ENCODE measurements around the gene MEGF6. TPM values are rescaled to one million over a fixed set of nuclear protein-coding genes. Genes with fewer than 3 reads are reported as not detected.

Gene MEGF6
- total RNA-seq, 1 donor from 2014 or later = 5.3 TPM

DNA sequence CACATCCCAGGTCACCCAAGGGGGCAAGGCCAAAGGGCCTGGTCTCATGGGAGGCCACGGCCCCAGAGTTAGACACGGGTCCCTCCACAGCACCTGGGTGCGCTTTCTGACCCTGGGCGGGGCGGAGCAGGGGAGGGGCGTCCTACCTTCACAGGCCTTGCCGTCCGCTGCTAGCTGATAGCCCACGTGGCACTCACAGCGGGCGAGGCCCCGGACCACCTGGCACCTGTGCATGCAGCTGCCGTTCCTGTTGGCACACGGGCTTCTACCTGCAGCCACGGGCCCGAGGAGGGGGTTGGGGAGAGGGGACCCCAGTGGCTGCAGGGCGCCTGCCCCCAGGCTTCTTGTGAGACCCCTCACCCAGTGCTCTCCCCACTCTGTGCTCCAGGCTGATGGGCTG, 96.9 kb downstream of the MEGF6 start:
- DNase-seq (ENCODE audit: low spot score in 2 of 2) (no peak), FAIRE-seq (no peak)

DNA sequence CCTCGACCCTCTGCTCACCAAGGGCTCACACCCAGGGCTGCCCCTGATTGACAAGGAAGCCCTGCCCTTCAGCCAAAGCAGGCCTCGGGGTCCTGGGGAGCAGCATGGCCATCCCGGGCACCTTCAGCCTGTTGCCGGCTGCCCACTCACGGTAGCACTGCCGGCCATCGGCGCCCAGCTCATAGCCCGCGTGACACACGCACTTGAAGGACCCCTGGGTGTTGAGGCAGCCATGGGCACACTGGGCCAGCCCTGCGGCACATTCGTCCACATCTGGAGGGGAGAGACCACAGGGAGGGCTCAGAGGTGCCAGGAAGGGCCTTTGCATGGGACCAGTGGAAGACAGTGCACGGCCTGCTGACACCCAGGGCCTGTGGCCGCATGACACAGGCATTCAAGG, 99.5 kb downstream of the MEGF6 start:
- FAIRE-seq = no peak

DNA sequence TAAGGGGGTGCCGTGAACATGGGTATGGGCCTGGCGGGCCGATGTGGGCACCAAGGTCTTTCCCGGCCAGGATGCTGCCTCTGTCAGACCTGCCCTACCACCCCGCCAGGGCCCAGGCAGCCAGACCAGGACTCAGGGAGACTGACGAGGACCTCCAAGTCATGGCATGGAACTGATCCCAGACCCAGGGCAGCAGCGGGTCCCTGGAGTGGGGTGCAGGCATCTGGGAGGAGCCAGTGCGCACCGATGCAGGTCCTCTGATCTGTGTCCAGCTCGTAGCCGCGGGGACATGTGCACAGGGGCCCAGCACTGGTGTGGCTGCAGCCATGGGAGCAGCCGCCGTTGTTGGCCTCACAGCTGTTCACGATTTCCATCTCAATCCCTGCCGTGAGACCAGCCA, 100.0 kb downstream of the MEGF6 start:
- no peak for DNase-seq (ENCODE audit: low spot score in 2 of 2)
- FAIRE-seq = no peak

More for the DNA sequence above, 99.5 kb downstream of the MEGF6 start:
- no peak for DNase-seq (ENCODE audit: low spot score in 2 of 2)

DNA sequence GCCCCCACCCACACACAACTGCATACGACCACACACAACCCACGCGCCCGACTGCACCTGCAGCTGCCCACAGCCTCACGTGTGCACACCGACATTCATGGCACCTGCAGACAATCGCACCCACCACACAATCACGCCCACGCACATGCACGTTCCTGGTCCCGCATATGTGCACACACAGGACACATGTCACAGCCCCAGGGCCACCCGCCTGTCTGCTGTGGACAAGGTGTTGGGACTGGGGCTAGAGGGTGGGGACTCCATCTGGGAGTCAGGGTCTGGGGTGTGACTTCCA, 100.4 kb downstream of the MEGF6 start:
- DNase-seq (ENCODE audit: low spot score in 2 of 2) = no peak
- FAIRE-seq = no peak

DNA sequence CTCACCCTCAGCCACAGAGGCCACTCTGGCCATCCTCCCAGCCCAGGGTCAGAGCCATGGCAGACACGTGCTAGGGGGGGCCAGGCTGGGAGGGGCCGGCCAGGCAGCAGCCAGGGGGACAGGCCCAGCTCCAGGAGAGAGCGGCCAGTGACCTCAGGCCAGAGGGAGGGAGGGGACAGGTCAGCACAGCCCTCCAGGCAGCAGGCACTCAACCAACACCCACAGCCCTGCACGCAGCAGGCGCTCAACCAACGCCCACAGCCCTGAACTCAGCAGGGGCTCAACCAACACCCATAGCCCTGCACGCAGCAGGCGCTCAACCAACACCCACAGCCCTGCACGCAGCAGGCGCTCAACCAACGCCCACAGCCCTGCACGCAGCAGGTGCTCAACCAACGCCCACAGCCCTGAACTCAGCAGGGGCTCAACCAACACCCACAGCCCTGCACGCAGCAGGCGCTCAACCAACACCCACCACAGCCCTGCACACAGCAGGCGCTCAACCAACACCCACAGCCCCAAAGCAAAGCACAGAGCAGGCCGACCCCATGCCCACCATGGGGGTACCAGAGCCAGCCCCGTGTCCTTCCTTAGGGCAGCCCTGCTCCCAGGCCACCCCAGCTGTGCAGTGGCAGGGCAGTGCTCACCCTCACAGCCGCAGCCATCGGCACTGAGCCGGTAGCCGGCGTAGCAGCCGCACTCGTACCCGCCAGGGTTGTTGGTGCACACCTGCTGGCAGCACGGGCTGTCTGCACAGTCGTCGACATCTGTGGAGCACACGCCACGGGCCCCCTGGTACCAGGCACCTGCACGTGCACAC, 101.0 kb downstream of the MEGF6 start:
- FAIRE-seq (no peak), DNase-seq (ENCODE audit: low spot score in 2 of 2) (peak in 1 of 2 donors; percentile 57)

DNA sequence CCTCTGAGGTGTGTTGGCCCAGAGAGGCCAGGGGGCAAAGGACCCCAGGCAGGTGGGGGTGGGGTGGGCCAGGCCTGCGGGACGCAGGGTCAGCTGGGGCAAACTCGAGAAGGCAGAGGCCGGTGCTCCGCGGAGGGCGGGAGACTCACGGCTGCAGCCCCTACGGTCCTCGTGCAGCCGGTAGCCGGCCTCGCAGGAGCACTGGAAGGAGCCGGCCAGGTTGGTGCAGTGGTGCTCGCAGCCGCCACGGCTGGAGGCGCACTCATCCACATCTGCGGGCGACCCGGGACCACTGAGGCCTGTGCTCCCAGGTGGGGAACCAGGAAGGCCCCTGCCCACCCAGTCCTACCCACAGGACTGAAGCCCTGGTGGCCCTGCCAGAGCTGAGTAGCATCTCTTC, 101.6 kb downstream of the MEGF6 start:
- DNase-seq (ENCODE audit: low spot score in 2 of 2) (no peak), FAIRE-seq (no peak)

DNA sequence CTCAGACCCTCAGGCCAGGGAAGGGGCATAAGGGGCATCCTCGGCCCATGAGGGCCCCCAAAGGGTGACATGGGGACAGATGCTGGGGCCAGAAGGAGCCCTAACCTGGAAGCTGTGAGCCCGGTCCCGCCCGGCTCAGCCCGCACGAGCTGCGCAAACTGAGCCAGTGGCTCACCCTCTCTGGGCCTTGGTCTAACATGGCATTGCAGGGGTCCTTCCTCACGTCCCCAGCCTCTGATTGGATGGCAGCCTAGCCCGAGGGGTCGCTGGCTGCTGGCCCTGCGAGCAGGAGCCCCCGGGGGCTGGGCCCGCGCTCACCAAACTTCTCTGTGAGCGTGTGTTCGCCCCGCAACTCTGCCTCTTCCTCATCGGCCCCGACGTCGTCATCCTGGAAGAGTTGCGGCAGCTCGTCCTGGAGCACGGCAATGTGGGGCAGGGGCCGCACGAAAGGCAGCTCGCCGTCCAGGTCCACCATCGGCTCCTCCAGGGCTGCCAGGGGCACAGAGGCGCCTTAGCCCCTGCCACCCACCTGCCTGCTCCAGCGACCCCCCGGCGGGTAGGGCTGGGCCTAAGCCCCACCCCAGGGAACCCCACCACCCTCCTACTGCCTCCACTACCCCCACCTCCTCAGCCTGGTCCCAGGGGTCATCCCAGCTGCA, 102.4 kb downstream of the MEGF6 start:
- FAIRE-seq = no peak

DNA sequence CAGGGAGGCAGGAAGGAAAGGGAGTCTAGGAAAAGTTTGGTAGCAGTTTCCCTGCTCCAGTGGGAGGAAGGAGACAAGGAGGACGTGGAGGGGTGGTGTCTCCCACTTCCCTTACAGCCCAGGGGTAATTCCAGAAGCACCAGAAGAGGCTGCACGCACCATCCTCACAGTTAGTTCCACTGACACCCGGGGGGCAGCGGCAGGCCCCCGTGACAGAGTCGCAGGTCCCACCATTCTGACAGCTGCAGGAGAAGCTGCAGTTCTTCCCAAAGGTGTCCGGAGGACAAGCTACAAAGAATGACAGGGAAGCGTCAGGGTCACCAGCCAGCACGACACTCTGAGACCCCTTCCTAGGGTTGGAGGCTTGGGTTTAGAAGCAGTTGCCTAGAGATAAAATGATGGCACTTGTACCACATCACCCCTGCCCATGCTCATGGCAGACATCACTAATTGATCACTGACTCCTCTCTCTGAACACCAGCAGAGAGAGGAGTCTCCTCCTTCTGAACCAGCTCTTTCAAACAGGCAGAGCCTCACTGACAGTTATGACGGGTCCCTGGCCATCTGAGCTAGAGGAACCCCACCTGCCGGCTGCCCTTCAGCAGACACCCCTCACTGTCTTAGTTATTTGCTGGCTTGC, 103.6 kb downstream of the MEGF6 start:
- FAIRE-seq (no peak), DNase-seq (ENCODE audit: low spot score in 2 of 2) (no peak)

More for the DNA sequence above, 102.4 kb downstream of the MEGF6 start:
- DNase-seq (ENCODE audit: low spot score in 2 of 2) = no peak

DNA sequence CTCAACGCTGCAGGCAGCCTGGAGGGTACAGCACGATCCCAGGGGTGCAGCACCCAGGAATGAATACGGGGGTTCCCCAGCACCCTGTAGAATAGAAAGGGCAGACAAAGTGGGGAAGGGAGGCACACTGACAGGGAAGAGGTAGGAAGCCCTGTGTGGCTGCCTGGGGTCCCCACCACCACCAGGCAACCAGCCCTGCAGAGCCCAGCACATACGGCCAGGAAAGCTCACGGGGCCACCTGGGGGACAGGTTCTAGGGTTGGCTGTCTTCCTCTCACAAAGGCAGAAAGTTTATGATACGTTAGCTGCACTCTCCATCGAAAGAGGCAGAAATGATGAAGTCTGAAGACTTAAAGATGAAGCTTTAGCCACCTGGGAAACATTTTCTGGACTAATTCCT, 104.4 kb downstream of the MEGF6 start:
- FAIRE-seq (no peak), DNase-seq (ENCODE audit: low spot score in 2 of 2) (no peak)

DNA sequence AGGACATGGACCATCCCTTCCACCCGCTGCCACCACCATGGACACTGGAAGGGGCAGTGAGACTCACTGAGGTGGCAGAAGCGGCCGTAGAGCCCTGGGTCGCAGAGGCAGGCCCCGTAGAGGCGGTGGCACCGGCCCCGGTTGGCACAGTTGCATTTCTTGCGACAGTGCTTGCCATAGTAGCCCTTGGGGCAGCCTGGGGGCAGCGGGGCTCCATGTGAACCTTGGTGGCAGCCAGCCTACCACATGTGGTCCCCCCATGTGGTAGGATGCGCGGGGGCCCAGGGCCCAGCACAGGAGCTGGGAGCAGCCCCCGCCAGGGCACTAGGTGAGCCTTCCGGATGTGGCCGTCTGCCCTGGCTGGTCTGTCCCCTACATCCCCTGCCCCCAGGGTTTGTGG, 105.3 kb downstream of the MEGF6 start:
- FAIRE-seq = no peak
- DNase-seq (ENCODE audit: low spot score in 2 of 2) = no peak

DNA sequence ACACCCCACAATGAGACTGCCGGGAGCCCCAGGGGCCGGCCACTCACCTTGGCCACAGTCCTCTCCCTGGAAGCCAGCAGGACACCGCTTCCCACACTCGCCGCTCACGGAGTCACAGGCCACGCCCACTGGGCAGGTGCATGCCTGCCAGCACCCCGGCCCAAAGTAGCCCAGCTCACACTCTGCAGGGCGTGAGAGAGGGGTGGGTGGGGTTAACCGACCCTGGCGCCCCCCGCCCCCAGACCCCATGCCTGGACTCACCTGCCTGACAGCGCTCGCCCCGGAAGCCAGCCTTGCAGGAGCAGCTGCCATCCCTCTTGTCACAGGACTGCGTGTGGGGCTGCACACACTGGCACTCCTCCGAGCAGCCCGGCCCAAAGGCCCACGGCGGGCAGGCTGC, 106.1 kb downstream of the MEGF6 start:
- FAIRE-seq = no peak

DNA sequence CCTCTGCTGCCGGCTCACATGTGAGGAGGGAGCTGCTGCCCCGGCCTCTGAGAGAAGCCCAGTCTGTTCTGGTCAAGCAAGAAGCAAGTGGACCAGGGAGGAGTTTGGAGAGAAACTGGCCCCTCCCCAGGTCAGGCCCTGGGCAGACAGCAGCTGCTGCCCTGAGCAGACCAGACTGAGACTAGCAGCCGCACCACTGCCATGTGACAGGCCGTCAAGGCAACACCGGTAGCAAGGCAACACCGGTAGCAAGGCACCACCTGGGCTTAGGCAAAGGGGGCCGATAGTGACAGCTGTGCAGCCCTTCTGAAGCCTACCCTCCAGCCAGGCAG, 106.5 kb downstream of the MEGF6 start:
- DNase-seq (ENCODE audit: low spot score in 2 of 2) = no peak
- FAIRE-seq = no peak

More for the DNA sequence above, 106.1 kb downstream of the MEGF6 start:
- DNase-seq (ENCODE audit: low spot score in 2 of 2) = no peak

DNA sequence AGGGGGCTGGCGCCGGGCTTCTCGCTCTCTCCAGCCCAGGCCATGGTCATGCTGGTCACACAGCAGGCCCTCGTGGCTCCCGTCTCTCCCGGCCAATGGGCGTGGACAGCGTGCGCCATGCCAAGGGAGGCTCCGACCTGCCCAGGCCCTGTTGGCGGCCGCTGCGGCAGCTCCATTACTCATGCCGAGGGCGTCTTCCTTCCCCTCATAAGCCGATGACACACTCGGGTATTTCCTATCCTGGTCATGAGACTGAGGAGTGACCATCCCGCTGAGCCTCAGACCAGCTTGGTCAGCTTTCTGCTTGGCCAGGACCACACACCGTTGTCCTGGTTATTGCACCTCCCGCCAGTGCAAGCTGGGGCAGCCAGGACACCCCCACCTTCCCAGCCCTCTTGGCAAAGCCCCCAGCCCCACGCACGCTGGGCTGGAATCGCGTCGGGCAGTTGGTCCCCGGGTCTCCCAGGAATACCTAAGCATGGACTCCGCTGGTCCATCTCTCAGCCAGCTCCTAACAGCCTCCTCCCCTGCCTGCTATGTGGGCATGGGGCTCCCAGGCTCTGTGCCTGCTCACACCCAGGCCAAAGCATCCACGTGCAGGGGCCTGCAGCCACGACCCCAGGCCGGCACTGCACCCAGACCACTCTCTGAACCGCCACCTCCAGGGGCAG, 107.0 kb downstream of the MEGF6 start:
- DNase-seq (ENCODE audit: low spot score in 2 of 2) (peak in 1 of 2 donors; percentile 65), FAIRE-seq (no peak)

DNA sequence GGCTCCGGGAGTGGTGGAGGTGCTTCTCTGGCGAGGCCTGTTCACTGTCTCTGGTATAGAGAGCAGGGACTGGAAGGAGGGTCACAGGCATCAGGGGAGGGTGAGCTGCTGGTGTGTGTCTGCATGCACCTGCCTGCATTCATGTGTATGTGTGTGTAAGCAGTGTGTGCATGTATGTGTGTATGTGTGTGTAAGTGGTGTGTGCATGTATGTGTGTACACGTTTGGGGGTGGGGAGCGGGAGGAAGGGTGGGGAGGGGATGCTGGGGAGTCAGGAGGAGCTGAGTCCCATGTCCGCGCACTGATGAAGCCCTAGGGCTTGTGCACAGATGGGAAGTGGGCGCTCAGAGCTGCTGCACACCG, 107.8 kb downstream of the MEGF6 start:
- no peak for DNase-seq (ENCODE audit: low spot score in 2 of 2)
- no peak for FAIRE-seq

DNA sequence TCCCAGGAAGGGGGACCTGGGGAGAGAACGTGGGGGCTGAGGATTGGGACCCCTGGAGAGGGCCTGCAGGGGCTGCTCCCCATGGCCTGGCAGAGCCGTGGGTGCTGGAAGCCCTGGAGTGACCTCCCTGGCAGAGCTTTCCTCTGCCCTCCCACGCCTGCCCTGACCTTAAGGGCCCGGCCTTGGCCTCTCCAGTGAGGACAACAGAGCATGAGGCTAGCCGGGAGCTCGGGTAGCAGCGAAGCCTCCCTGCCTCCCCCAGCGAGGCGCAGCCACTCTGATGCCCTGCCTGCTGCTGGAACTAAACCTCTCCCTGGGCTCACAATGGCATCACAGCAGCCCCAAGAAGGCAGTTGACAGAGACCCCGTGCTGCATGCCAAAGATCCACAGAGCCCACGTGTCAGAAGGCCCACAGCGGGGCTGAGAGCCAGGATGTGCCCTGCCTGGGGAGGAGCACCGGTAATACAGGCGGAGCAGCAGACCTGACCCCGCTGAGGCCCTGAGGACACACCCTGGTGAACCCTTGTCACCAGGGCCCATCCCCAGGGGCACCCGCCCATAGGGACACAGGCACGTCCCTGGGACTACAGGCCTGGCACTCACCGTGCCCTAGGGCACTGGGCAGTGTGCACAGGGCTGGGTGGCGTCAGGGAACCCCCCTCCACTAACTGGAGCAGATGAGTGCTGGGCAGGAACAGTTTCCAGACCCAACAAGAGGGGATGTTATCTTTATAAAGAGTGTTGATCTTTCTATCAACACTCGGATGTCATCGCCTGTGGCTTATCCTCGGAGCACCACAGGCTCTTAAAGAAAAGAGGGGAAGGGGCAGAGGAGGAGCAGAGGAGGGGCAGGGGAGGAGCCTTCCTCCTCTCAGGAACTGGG, 108.4 kb downstream of the MEGF6 start:
- FAIRE-seq (no peak), DNase-seq (ENCODE audit: low spot score in 2 of 2) (no peak)

DNA sequence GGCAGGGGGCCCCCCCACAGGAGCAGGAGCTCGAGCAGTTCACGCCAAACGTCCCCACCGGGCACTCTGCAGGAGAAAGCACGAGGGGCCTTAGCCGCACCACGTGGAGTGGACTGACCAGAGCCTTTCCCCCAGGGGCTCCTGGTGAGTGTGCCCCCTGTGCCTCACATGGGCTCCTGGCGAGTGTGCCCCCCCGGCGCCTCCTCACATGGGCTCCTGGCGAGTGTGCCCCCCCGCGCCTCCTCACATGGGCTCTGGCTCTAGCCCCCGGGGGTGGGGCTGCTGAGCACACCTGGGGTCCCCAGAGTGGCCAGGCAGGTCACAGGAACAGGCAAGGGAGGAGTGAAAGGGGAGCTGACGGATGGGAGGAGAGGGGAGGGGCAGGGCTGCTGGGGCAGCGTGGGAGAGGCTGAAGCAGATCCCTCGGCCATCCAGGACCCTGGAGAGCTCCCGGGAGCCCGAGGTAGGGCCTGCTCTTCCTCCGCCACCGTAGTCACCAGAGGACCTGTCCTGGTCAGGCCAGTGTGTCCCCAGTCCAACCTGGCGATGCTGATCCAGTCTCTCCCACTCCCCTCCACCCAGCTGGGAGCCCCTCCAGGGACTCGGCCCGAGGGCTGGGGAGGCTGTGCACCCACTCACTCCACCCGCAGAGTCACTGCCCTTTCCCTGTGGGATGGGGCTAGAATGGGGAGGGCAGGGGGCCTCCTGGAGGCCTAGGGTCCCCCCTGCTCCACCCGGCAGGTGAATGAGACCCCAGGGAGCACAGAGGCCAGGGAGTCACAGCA, 109.3 kb downstream of the MEGF6 start:
- DNase-seq (ENCODE audit: low spot score in 2 of 2) (peak; percentile 74 to 78), FAIRE-seq (no peak)

DNA sequence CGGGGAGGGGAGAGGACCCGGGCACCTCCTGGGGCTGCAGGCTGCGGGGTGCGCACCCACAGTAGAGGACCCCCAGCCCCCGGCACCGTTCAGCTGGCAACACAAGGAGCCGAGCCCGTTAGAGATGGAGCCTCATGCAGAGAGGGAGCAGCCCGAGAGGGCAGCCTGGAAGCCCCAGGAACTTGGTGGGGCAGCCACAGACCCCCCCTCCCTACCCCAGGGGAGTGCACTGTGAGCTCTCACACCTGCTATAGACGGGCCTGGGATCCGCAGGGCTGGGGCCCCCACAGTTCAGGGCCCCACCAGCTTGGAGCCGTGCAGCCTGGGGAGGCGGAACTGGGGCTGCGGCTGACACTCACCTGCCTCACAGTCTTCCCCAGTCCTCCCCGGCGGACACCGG, 109.9 kb downstream of the MEGF6 start:
- FAIRE-seq (no peak), DNase-seq (ENCODE audit: low spot score in 2 of 2) (no peak)

DNA sequence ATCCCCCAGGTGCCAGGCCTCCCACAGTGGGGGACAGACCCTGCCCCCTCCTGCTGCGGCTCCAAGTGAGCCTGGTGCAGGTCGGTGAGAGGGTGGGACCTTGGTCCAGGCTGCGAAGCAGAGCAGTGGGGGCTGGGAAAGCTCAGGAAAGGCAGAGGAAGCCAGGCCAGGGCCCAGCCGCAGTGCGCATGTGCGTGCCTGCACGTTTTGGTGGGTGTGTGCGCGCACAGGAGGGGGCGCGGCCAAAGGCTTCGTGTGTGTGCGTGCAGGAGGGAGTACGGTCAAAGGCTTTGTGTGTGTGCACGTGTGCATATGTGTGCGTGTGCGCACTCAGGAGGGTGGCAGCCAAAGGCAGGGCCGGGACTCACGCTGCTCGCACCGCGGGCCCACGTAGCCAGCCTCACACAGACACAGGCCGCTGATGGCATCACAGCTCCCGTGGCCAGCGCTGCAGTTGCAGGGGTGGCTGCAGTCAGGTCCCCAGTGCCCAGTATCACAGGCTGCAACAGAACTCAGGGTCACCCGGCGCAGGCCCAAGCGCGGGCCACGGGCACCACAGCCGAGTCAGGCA, 111.0 kb downstream of the MEGF6 start:
- no peak for DNase-seq (ENCODE audit: low spot score in 2 of 2)
- no peak for FAIRE-seq

DNA sequence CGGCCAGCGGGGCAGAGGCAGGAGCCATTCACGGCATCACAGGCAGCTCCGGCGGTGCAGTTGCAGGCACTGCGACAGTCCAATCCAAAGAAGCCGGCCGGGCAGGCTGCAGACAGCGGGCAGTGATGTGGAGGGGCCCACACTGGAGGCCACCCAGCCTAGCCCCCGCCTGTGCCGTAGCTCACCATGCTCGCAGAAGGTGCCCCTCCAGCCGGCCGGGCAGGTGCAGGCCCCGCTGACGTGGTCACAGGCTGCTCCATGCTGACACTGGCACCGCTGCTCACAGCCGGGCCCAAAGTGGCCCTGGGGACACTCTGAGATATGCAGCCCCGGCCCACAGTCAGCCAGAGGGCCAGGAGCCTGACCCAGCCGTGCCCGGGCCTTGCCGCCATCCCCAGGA, 111.7 kb downstream of the MEGF6 start:
- DNase-seq (ENCODE audit: low spot score in 2 of 2) (no peak), FAIRE-seq (no peak)

Data from frontal cortex (tissue), 4 donors.